H1 (cell line): Measurements from ENCODE around the gene TXNRD2. TPM values are rescaled to one million over a fixed set of nuclear protein-coding genes. Genes with fewer than 3 reads are reported as not detected.

Experiments used
- ATF2 ChIP-seq: IDR thresholded peaks from 2 replicates; pipeline ENCODE4 v1.6.1; 2012; ENCODE audit warnings: low read length, inconsistent platforms
- BRCA1 ChIP-seq: IDR thresholded peaks from 2 replicates; pipeline ENCODE4 v1.6.1; 2012; ENCODE audit warnings: low read depth, low read length, improper control_type of control experiment
- GABPA ChIP-seq: IDR thresholded peaks from 2 replicates; pipeline ENCODE4 v1.6.1; 2011; ENCODE audit warnings: mild to moderate bottlenecking, low read length, moderate library complexity, borderline replicate concordance; ENCODE audit not compliant: insufficient read depth
- KDM4A ChIP-seq: IDR thresholded peaks from one replicate; pipeline ENCODE4 v1.7.1; 2012; ENCODE audit warnings: low read depth, mild to moderate bottlenecking, moderate library complexity, low read length, inconsistent platforms; ENCODE audit not compliant: severe bottlenecking
- RBBP5 ChIP-seq: IDR thresholded peaks from 2 replicates; pipeline ENCODE4 v1.7.1; 2012; ENCODE audit warnings: low read depth, mild to moderate bottlenecking, inconsistent platforms, low read length, moderate library complexity, borderline replicate concordance
- RXRA ChIP-seq: IDR thresholded peaks from 2 replicates; pipeline ENCODE4 v1.6.1; 2011; ENCODE audit warnings: low read depth, mild to moderate bottlenecking, low read length, moderate library complexity; ENCODE audit not compliant: insufficient read depth
- USF2 ChIP-seq: IDR thresholded peaks from 2 replicates; pipeline ENCODE4 v1.6.1; 2011; ENCODE audit warnings: low read length, improper control_type of control experiment
- polyA plus RNA-seq, 7 experiments: library from polyadenylated mRNA; depleted of rRNA in 3 of 7; stranded (reverse) in 5 of 7; unstranded in 2 of 7; fragments of >200 nt in 5 of 7; fragments of 200-250 nt in 2 of 7; gene quantifications; 1 replicate in 5 of 7; 2 replicates in 1 of 7; 4 replicates in 1 of 7; pipeline versions ENCODE4 v1.2.1 to v1.2.3, GENCODE V29; 2011 to 2013; ENCODE audit warnings: missing spikeins in 2 of 7, mixed read lengths in 2 of 7
- total RNA-seq: library from RNA; stranded (reverse); fragmentation: NEBNext Ultra II Directional; extraction: Animal tissue kit (Norgen Biotek cat#: 25700); gene quantifications from 2 replicates; pipeline ENCODE4 v1.2.1, GENCODE V29; 2021

Gene TXNRD2
- total and polyA plus RNA-seq, 2 of the 8 experiments (the other 6 are each of a cell fraction or from before 2014, with no cell fraction given), result 14.8 to 21.9 TPM

DNA sequence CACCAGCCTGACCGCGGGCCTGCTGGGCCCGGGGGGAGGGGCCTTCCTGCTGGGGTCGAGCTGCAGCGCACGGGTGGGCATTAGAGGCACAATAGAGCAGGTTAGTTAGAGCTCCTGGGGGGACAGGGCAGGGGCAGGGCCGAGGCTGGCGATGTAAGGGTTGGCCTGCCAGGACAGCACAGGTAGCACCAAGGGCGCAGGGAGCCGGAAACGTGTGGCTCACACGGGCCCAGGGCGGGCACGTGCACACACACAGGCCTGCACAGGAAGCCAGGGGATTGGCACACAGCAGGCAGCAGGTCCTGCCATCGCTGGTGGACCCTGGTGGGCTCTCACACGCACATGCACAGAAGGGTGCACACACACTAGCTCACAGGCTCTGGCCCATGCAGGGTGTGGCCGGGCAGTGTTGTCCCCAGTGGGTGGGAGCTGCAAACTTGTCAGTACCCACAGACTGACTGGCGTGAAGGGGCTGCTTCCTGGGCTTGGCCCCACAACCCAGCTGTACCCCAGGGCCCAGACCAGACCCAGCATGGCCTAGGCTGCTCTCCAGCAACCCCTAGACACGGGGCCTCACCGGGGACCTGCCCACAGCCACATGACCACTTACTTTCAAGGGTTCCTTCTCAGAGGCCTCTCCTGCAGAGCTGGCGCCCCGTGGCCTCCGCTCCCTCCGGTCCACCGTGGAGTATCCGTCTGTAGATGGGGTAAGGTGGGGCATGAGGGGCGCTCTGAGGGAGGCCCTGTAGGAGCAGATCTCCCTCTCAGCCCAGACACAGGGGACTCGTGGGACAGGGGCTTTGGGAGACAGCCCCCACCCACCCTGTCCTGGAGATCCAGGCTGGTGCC lies 29.9 kb upstream of the TXNRD2 start (continued):
- TF ChIP-seq ATF2 (no peak), KDM4A (no peak), RXRA (no peak), GABPA (no peak), USF2 (no peak), RBBP5 (no peak), BRCA1 (no peak)
- TF ChIP-seq, all 59 proteins: peak for 0
